Retinal pigment epithelial cell (primary cell): Measurements from ENCODE around the gene DNAJC8.
A peak's percentile ranks its signal among the peaks of the same experiment; 100 is the strongest.

ENCODE experiments used
- DNase-seq: peaks from one replicate; pipeline ENCODE4 v3.0.0-alpha.2; 2010; ENCODE audit warnings: low read depth
- H3K4me3 ChIP-seq: 2 replicates; pipeline ENCODE4 v1.5.1; 2011; ENCODE audit warnings: mild to moderate bottlenecking, low read length, control low read depth, moderate library complexity
- CTCF ChIP-seq: conservative IDR thresholded peaks from 2 replicates; pipeline ENCODE4 v1.5.1; 2011; ENCODE audit warnings: low read depth, low read length, control low read depth, inconsistent platforms

DNAJC8 gene

DNA sequence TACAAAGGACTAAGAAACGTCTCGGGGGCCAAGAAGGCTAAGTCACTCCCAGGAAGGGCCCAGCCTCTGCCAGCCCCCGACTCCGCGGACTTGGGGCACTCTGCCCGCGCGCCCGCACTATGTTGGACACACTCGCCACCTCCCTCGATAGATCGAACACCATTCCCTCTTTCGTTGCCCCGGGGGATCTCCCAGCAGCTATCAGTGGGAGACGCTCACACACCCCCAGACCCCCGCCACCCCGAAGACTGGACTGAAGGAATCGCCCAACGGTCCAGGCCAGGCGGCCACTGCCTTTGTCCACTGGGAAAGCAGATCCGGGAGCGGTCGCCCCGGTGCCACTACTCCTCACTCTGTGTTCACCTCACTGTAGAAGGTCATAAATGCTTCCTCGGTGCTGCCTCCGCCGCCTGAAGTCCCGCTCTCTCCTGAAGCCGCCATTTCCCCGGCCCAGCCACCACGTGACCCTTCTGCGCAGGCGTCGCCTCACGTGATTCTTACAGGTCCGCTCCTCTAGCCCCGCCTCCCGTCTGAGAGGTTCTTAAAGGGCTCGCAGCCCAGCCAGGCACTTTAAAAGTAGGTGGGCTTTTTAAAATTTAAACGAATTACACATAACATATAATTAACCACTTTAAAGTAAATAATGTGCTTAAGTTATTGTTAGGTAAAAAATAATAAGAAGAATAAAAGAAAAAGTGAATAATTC is at the start of gene DNAJC8:
TSS of gene DNAJC8 (minus strand) at position 472 of the 706 bp plus-strand sequence. CDS start at position 441, 31 bp downstream.
- DNase-seq, result peak; percentile 78
- no peak for TF ChIP-seq CTCF
- peak within 1 kb of the TSS; percentile 89 for H3K4me3 ChIP-seq

DNA sequence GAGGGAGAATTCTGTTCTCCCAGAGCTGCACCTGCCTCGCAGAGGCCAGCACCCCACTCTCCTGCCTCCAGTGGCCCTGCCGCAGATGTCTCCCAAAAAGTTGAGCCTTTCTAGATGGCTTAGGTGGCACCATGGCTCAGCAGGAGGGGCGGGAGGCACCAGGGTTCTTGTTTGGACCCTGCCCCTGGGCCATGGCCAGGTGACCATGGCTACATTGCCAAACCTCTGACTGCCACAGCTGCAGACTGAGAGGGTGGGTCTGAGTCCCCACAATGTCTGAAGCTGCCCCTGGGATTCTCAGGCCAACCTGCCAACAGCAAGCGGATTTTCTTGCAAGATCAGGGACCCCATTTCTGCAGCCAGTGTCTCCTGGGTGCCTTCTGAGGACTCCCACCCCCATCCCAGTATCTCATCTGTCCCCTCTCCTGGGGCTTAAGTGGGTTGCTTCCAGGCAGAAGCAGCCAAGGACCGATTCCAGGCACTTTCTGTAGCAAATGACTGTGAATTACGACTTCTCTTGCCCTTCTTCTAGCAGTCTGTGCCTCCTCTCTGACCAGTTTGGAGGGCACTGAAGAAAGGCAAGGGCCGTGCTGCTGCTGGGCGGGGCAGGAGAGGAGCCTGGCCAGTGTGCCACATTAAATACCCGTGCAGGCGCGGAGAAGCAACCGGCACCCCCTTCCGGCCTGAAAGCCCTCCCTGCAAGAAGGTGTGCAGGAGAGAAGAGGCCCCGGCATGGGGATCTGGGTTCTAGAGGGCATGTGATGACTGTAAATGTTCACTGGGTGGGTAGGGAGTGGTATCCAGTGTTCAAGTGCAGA is 49.0 kb upstream of the DNAJC8 start:
- no peak overlapping the region for H3K4me3 ChIP-seq
- no peak for DNase-seq
- no peak for TF ChIP-seq CTCF

- H3K4me3 ChIP-seq, result no peak overlapping the region
- DNase-seq, result no peak
- no peak for TF ChIP-seq CTCF
Observed at GRCh38 chr1:28280977-28281381, 48.1 kb upstream of the DNAJC8 start.

- no peak for DNase-seq
- TF ChIP-seq CTCF, result no peak
- no peak overlapping the region for H3K4me3 ChIP-seq
Observed at GRCh38 chr1:28280501-28280900, 47.7 kb upstream of the DNAJC8 start.

DNA sequence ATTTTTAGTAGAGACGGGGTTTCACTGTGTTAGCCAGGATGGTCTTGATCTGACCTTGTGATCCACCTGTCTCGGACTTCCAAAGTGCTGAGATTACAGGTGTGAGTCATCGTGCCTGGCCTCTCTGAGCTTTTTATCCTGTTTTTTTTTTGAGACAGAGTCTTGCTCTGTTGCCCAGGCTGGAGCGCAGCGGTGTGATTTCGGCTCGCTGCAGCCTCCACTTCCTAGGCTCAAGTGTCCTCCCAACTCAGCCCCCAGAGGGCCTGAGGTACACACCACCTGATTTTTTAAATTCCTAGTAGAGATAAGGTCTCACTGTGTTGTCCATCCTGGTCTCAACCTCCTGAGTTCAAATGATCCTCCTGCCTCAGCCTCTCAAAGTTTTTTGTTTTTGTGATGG is 46.9 kb upstream of the DNAJC8 start:
- H3K4me3 ChIP-seq, result no peak overlapping the region
- DNase-seq, result no peak
- TF ChIP-seq CTCF, result no peak

- TF ChIP-seq CTCF, result no peak
- no peak overlapping the region for H3K4me3 ChIP-seq
- no peak for DNase-seq
Observed at GRCh38 chr1:28278763-28279162, 45.9 kb upstream of the DNAJC8 start.
